ENCODE results near the gene FOXP1. TPM values are rescaled to one million over a fixed set of nuclear protein-coding genes. Genes with fewer than 3 reads are reported as not detected.

Gene FOXP1
- total and polyA plus RNA-seq, 2 of the 8 experiments (the other 6 are each of a cell fraction or from before 2014, with no cell fraction given) = 13.9 to 25.4 TPM

GRCh38 chr3:71441925-71442651 lies 141.4 kb downstream of the FOXP1 start (continued):
- TF ChIP-seq CTCF (IDR thresholded peaks at IDR 0.05; ENCODE audit: control extremely low read depth in 1 of 3, insufficient read depth in 1 of 3, low read depth in 1 of 3, low read length in 3 of 3) = no peak
- no peak for TF ChIP-seq CHD2 (IDR thresholded peaks at IDR 0.05; ENCODE audit: low read length)
- TF ChIP-seq FOSL1 (IDR thresholded peaks at IDR 0.05; ENCODE audit: insufficient read depth, low read depth, low read length) = no peak
- no peak for TF ChIP-seq CEBPB (IDR thresholded peaks at IDR 0.05; ENCODE audit: low read depth, low read length)
- TF ChIP-seq ATF3 (IDR thresholded peaks at IDR 0.05; ENCODE audit: insufficient read depth, low read depth, low read length) = no peak
- TF ChIP-seq CBX5 (IDR thresholded peaks at IDR 0.05; ENCODE audit: low read depth, low read length) = no peak
- TF ChIP-seq RNF2 (IDR thresholded peaks at IDR 0.05; ENCODE audit: borderline replicate concordance, low read depth, low read length, missing control alignments, poor library complexity, severe bottlenecking) = no peak

Data from H1 (cell line).